HCT116 (cell line): ENCODE results near the gene DPF3. TPM values are rescaled to one million over a fixed set of nuclear protein-coding genes. Genes with fewer than 3 reads are reported as not detected.

Source experiments
- ATAC-seq: fragments of 200-7000 bp; cut with Tn5 transposase; 2 replicates; pipeline ENCODE4 v1.9.1; 2020; ENCODE audit warnings: mild to moderate bottlenecking, moderate library complexity
- BruUV-seq: library from RNA; stranded (reverse); fragments of 400-500 nt; replicated peaks from 2 replicates; lab custom pipeline; 2021; lab: Mats Ljungman, UMichigan
- CTCF ChIA-PET: fragments of 300-600 bp; sonication (Branson Sonifier 250); formaldehyde crosslinking; loops from one replicate; lab custom pipeline; 2021; ENCODE audit warnings: antibody characterized with exemption; lab: Charles Lee
- POLR2A ChIA-PET: fragments of 300-600, 350-600 bp; sonication (Branson Sonifier 250); formaldehyde crosslinking; loops from one replicate; lab custom pipeline; 2021; ENCODE audit warnings: antibody characterized with exemption; lab: Charles Lee
- RAD21 ChIA-PET, 2 experiments: fragments of 300-600 bp; sonication (Branson Sonifier 250); formaldehyde crosslinking; loops; one replicate each; lab custom pipeline; 2023; ENCODE audit warnings: low total read pairs in 2 of 2; ENCODE audit not compliant: uncharacterized antibody in 2 of 2, unreplicated experiment in 2 of 2, low non-redundant PET in 1 of 2; lab: Charles Lee
- DNase-seq: peaks from one replicate; pipeline ENCODE4 v3.0.0-alpha.2; 2010; ENCODE audit warnings: low read depth, low spot score
- H2AFZ ChIP-seq: fragments of 200-600 bp; shearing (Covaris generic), sonication (generic); 2 replicates; pipeline ENCODE4 v1.6.1; 2017; ENCODE audit warnings: low read depth, mixed run types, mixed read lengths, antibody characterized with exemption, low read length; ENCODE audit not compliant: poor library complexity, severe bottlenecking
- H3K27ac ChIP-seq: 2 replicates; pipeline ENCODE4 v1.5.1; 2012; ENCODE audit warnings: low read depth, low read length
- H3K27me3 ChIP-seq: fragments of 200-600 bp; sonication (generic); 2 replicates; pipeline ENCODE4 v1.6.1; 2016; ENCODE audit warnings: mixed run types, low read length, mixed read lengths; ENCODE audit not compliant: insufficient read depth
- H3K36me3 ChIP-seq, 2 experiments: fragments of 200-500 bp in 1 of 2; fragments of 200-600 bp in 1 of 2; sonication (Bioruptor generic) in 1 of 2; sonication (generic) in 1 of 2; 2 replicates each; pipeline versions ENCODE4 v1.5.1 to v1.6.1; 2014 to 2016; ENCODE audit warnings: low read length in 2 of 2, inconsistent platforms in 1 of 2, mixed read lengths in 1 of 2, mixed run types in 1 of 2; ENCODE audit not compliant: insufficient read depth in 2 of 2, control insufficient read depth in 1 of 2
- H3K4me1 ChIP-seq, 2 experiments: fragments of 200-600 bp in 1 of 2; sonication (generic) in 1 of 2; 2 replicates each; pipeline versions ENCODE4 v1.5.1 to v1.6.1; 2012 to 2017; ENCODE audit warnings: low read length in 2 of 2, inconsistent platforms in 1 of 2, mild to moderate bottlenecking in 1 of 2, mixed read lengths in 1 of 2, mixed run types in 1 of 2, moderate library complexity in 1 of 2; ENCODE audit not compliant: insufficient read depth in 2 of 2, control insufficient read depth in 1 of 2
- H3K4me2 ChIP-seq: fragments of 200-600 bp; sonication (generic); 2 replicates; pipeline ENCODE4 v1.6.1; 2017; ENCODE audit warnings: mixed run types, low read length, mixed read lengths
- H3K4me3 ChIP-seq, 2 experiments: fragments of 200-600 bp in 1 of 2; sonication (generic) in 1 of 2; replicated peaks in 1 of 2; 2 replicates each; pipeline ENCODE4 v1.5.1; 2011 to 2016; ENCODE audit warnings: low read length in 2 of 2, control low read depth in 1 of 2, low read depth in 1 of 2, mild to moderate bottlenecking in 1 of 2, mixed read lengths in 1 of 2, mixed run types in 1 of 2
- H3K79me2 ChIP-seq: fragments of 200-600 bp; sonication (generic); 2 replicates; pipeline ENCODE4 v1.6.1; 2017; ENCODE audit warnings: mild to moderate bottlenecking, mixed run types, low read length, moderate library complexity, mixed read lengths; ENCODE audit not compliant: insufficient read depth
- H3K9ac ChIP-seq: fragments of 200-600 bp; sonication (generic); 2 replicates; pipeline ENCODE4 v1.6.1; 2016; ENCODE audit warnings: low read length, mixed read lengths
- H3K9me2 ChIP-seq: fragments of 200-600 bp; sonication (generic), shearing (Covaris generic); 2 replicates; pipeline ENCODE4 v1.6.1; 2017; ENCODE audit warnings: mixed run types, mild to moderate bottlenecking, moderate library complexity; ENCODE audit not compliant: insufficient read depth
- H3K9me3 ChIP-seq, 2 experiments: fragments of 200-500 bp in 1 of 2; fragments of 200-600 bp in 1 of 2; sonication (Bioruptor generic) in 1 of 2; sonication (generic) in 1 of 2; 2 replicates each; pipeline ENCODE4 v1.6.1; 2014 to 2017; ENCODE audit warnings: low read length in 2 of 2, mixed read lengths in 2 of 2, inconsistent platforms in 1 of 2, low read depth in 1 of 2, mild to moderate bottlenecking in 1 of 2, mixed run types in 1 of 2, moderate library complexity in 1 of 2; ENCODE audit not compliant: control insufficient read depth in 1 of 2, insufficient read depth in 1 of 2
- H4K20me1 ChIP-seq: fragments of 200-600 bp; sonication (generic), shearing (Covaris generic); 2 replicates; pipeline ENCODE4 v1.6.1; 2017; ENCODE audit warnings: mixed run types, mild to moderate bottlenecking, moderate library complexity; ENCODE audit not compliant: insufficient read depth
- CTCF ChIP-seq, 3 experiments: fragments of 200-600 bp in 1 of 3; sonication (generic) in 1 of 3; IDR thresholded peaks in 2 of 3; conservative IDR thresholded peaks in 1 of 3; 2 replicates each; pipeline ENCODE4 v1.5.1; 2012 to 2017; ENCODE audit warnings: low read depth in 2 of 3, low read length in 2 of 3, antibody characterized with exemption in 1 of 3, borderline replicate concordance in 1 of 3, control low read depth in 1 of 3, mild to moderate bottlenecking in 1 of 3, mixed read lengths in 1 of 3, mixed run types in 1 of 3, moderate library complexity in 1 of 3; ENCODE audit not compliant: insufficient read depth in 1 of 3
- EZH2 ChIP-seq: fragments of 200-600 bp; sonication (generic); IDR thresholded peaks from 2 replicates; pipeline ENCODE4 v1.6.1; 2017; ENCODE audit warnings: antibody characterized with exemption, mixed run types
- EZH2phosphoT487 ChIP-seq: fragments of 200-600 bp; IDR thresholded peaks from 2 replicates; pipeline ENCODE4 v1.6.1; 2018; ENCODE audit warnings: antibody characterized with exemption, borderline replicate concordance
- MAX ChIP-seq: IDR thresholded peaks from 2 replicates; pipeline ENCODE4 v1.6.1; 2012
- RAD21 ChIP-seq: IDR thresholded peaks from 2 replicates; pipeline ENCODE4 v1.6.1; 2012; ENCODE audit warnings: low read depth, mild to moderate bottlenecking
- SIN3A ChIP-seq: IDR thresholded peaks from 2 replicates; pipeline ENCODE4 v1.6.1; 2012; ENCODE audit warnings: low read depth
- SRF ChIP-seq: IDR thresholded peaks from 2 replicates; pipeline ENCODE4 v1.6.1; 2012; ENCODE audit warnings: low read depth
- TCF7L2 ChIP-seq: IDR thresholded peaks from 2 replicates; pipeline ENCODE4 v1.7.0; 2011; ENCODE audit warnings: borderline replicate concordance, inconsistent platforms; ENCODE audit not compliant: insufficient read depth, insufficient read length; ENCODE audit errors: extremely low read depth
- YY1 ChIP-seq: IDR thresholded peaks from 2 replicates; pipeline ENCODE4 v1.6.1; 2011; ENCODE audit warnings: low read length, low read depth, moderate library complexity, mild to moderate bottlenecking; ENCODE audit not compliant: insufficient replicate concordance; ENCODE audit errors: extremely low read depth
- ZNF274 ChIP-seq: fragments of 200-500 bp; sonication (Bioruptor generic); IDR thresholded peaks from 2 replicates; pipeline ENCODE4 v1.6.1; 2014; ENCODE audit warnings: mild to moderate bottlenecking, low read depth, low read length, inconsistent platforms
- intact Hi-C: fragments of 100-400 bp; cut with micrococcal nuclease; formaldehyde crosslinking; loops from 2 replicates; pipeline ENCODE4 v1.10.0; 2022
- total RNA-seq: library from RNA; stranded (reverse); gene quantifications from one replicate; pipeline ENCODE4 v1.2.1, GENCODE V29; 2021; ENCODE audit not compliant: unreplicated experiment

DPF3 gene
- total RNA-seq, 1 experiment from 2014 or later = 0.27 TPM

GRCh38 chr14:72739446-72740405, 154.2 kb downstream of the DPF3 start:
- Histone ChIP-seq H3K9me2 (no peaks in the 10 kb centered on the region), H3K79me2 (no peaks in the 10 kb centered on the region), H3K4me3 (no peak overlapping the region), H2AFZ (no peak overlapping the region), H3K36me3 (no peaks in the 10 kb centered on the region), H3K4me2 (no peak overlapping the region), H3K27me3 (no peaks in the 10 kb centered on the region), H3K9ac (no peak overlapping the region), H3K4me1 (no peaks in the 10 kb centered on the region), H3K27ac (no peak overlapping the region), H3K9me3 (no peaks in the 10 kb centered on the region), H4K20me1 (no peaks in the 10 kb centered on the region)
- CTCF ChIA-PET = no interaction called here
- DNase-seq (no peak), ATAC-seq (no peak)
- intact Hi-C loops = no loop called here
- no TSS peak for BruUV-seq
- RAD21 ChIA-PET = no interaction called here
- POLR2A ChIA-PET = no interaction called here
- TF ChIP-seq SIN3A (no peak), RAD21 (no peak), MAX (no peak), CTCF (IDR thresholded peaks at IDR 0.05 in 2 of 3, conservative IDR thresholded peaks at IDR 0.05 in 1 of 3; ENCODE audit: borderline replicate concordance in 1 of 3, insufficient read depth in 1 of 3, low read depth in 2 of 3, low read length in 2 of 3) (no peak), YY1 (no peak), ZNF274 (no peak), EZH2phosphoT487 (no peak), EZH2 (no peak), TCF7L2 (no peak), SRF (no peak)
